OCI-LY7 (cell line): ENCODE data around the gene PHRF1. TPM values are rescaled to one million over a fixed set of nuclear protein-coding genes. Genes with fewer than 3 reads are reported as not detected.
"Not testable (repeated sequence)": the region's sequence is repeated elsewhere in the genome, so short reads cannot be mapped to it uniquely, and the experiment has no call there.

Source experiments
- BruUV-seq: library from RNA; stranded (reverse); fragments of 400-500 nt; replicated peaks from 2 replicates; lab custom pipeline; 2021; lab: Mats Ljungman, UMichigan
- CTCF ChIA-PET: fragments of 300-600 bp; sonication (Branson Sonifier 250); formaldehyde crosslinking; loops from one replicate; lab custom pipeline; 2022; ENCODE audit warnings: antibody characterized with exemption; ENCODE audit not compliant: unreplicated experiment; lab: Charles Lee
- POLR2A ChIA-PET: fragments of 300-600 bp; sonication (Branson Sonifier 250); formaldehyde crosslinking; loops from one replicate; lab custom pipeline; 2022; ENCODE audit warnings: antibody characterized with exemption; lab: Charles Lee
- DNase-seq: peaks from one replicate; pipeline ENCODE4 v3.0.0-alpha.2; 2015; ENCODE audit warnings: low spot score
- H2AFZ ChIP-seq: fragments of 200-600 bp; sonication (generic), shearing (Covaris generic); 2 replicates; pipeline ENCODE4 v1.6.1; 2014; ENCODE audit warnings: mild to moderate bottlenecking, antibody characterized with exemption, low read length, moderate library complexity
- H3K27ac ChIP-seq: fragments of 200-600 bp; sonication (generic); 2 replicates; pipeline ENCODE4 v1.5.1; 2014; ENCODE audit warnings: mixed run types, low read depth, mild to moderate bottlenecking, moderate library complexity, low read length, inconsistent platforms; ENCODE audit not compliant: poor library complexity, severe bottlenecking
- H3K36me3 ChIP-seq: fragments of 200-600 bp; sonication (generic); 2 replicates; pipeline ENCODE4 v1.6.1; 2014; ENCODE audit warnings: mild to moderate bottlenecking, antibody characterized with exemption, low read length, moderate library complexity, mixed read lengths; ENCODE audit not compliant: insufficient read depth
- H3K4me1 ChIP-seq: fragments of 200-600 bp; sonication (generic); 2 replicates; pipeline ENCODE4 v1.5.1; 2014; ENCODE audit warnings: mild to moderate bottlenecking, low read length; ENCODE audit not compliant: insufficient read depth, poor library complexity, severe bottlenecking
- H3K4me2 ChIP-seq: fragments of 200-600 bp; sonication (generic); 2 replicates; pipeline ENCODE4 v1.6.1; 2014; ENCODE audit warnings: mild to moderate bottlenecking, low read length
- H3K4me3 ChIP-seq: fragments of 200-600 bp; sonication (generic); 2 replicates; pipeline ENCODE4 v1.5.1; 2014; ENCODE audit warnings: mild to moderate bottlenecking, low read depth, low read length; ENCODE audit not compliant: poor library complexity, severe bottlenecking
- H3K79me2 ChIP-seq: fragments of 200-600 bp; sonication (generic); 2 replicates; pipeline ENCODE4 v1.6.1; 2016; ENCODE audit warnings: low read depth, mild to moderate bottlenecking, low read length, moderate library complexity, mixed read lengths; ENCODE audit not compliant: insufficient read depth
- H3K9me2 ChIP-seq: fragments of 200-600 bp; sonication (generic); 2 replicates; pipeline ENCODE4 v1.6.1; 2016; ENCODE audit warnings: mild to moderate bottlenecking, low read length, mixed read lengths; ENCODE audit not compliant: insufficient read depth
- H3K9me3 ChIP-seq: fragments of 200-600 bp; sonication (generic); 2 replicates; pipeline ENCODE4 v1.6.1; 2014; ENCODE audit warnings: mild to moderate bottlenecking, mixed run types, low read length, mixed read lengths
- H4K20me1 ChIP-seq: fragments of 200-600 bp; sonication (generic); 2 replicates; pipeline ENCODE4 v1.6.1; 2014; ENCODE audit warnings: mild to moderate bottlenecking, antibody characterized with exemption, low read length, moderate library complexity, mixed read lengths; ENCODE audit not compliant: insufficient read depth
- CTCF ChIP-seq: fragments of 200-600 bp; sonication (generic); conservative IDR thresholded peaks from 2 replicates; pipeline ENCODE4 v1.5.1; 2014; ENCODE audit warnings: mild to moderate bottlenecking, antibody characterized with exemption, low read length, moderate library complexity, mixed read lengths
- EZH2phosphoT487 ChIP-seq: fragments of 200-600 bp; sonication (generic); IDR thresholded peaks from 2 replicates; pipeline ENCODE4 v1.6.1; 2018; ENCODE audit warnings: low read depth, borderline replicate concordance, mild to moderate bottlenecking, mixed run types, antibody characterized with exemption, low read length, moderate library complexity, mixed read lengths
- intact Hi-C: fragments of 100-400 bp; cut with micrococcal nuclease; formaldehyde crosslinking; loops from one replicate; pipeline ENCODE4 v1.10.0; 2022; ENCODE audit not compliant: unreplicated experiment
- total RNA-seq, 2 experiments: library from RNA; depleted of rRNA in 1 of 2; stranded (reverse); fragments of >200 nt in 1 of 2; shearing (Covaris generic) in 1 of 2; gene quantifications; 2 replicates each; pipeline ENCODE4 v1.2.3, GENCODE V29; 2014 to 2022

Gene PHRF1
- total RNA-seq, 2 experiments from 2014 or later: 25.6 to 45.4 TPM

DNA sequence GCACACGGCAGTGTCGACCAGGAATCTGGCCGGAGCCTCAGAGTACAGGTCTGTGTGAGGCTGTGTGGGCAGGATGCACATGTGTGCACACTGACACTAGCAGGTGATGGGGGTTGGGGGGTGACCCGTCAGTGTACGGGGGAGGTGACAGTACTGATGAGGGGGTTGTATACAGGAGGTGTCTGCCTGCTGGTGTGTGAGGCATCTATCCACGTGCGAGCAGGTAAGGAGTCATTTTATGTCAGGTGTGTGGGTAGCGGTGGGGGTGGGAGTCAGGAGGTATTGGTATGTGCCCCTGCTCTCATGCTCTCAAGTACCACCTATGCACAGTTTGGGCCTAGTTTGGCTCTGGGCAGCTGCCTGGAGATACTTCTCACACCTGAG lies 4.5 kb upstream of the PHRF1 start:
- Histone ChIP-seq H4K20me1 (no peaks in the 10 kb centered on the region; the same call in 1 of the 2 replicates), H3K9me2 (no peaks in the 10 kb centered on the region), H3K4me1 (peaks cover 30% of the 10 kb centered on the region), H3K36me3 (no peaks in the 10 kb centered on the region), H3K79me2 (peaks cover under 1% of the 10 kb centered on the region), H3K4me2 (no peak overlapping the region), H3K9me3 (no peaks in the 10 kb centered on the region), H3K27ac (no peak overlapping the region), H3K4me3 (no peak overlapping the region), H2AFZ (no peak overlapping the region)
- DNase-seq: no peak
- intact Hi-C loops: no loop called here
- POLR2A ChIA-PET: no interaction called here
- BruUV-seq: no TSS peak
- CTCF ChIA-PET: no interaction called here
- TF ChIP-seq CTCF (no peak), EZH2phosphoT487 (no peak)

- CTCF ChIA-PET: no interaction called here
- no peaks in the 10 kb centered on the region for H3K9me2 ChIP-seq
- no peak for TF ChIP-seq EZH2phosphoT487
- no peak for TF ChIP-seq CTCF
- peaks cover 14% of the 10 kb centered on the region; the same call in 1 of the 2 replicates for H4K20me1 ChIP-seq
- H3K79me2 ChIP-seq: peaks cover 15% of the 10 kb centered on the region
- H3K27ac ChIP-seq: no peak overlapping the region
- no peak overlapping the region for H3K4me2 ChIP-seq
- no peak overlapping the region for H3K4me3 ChIP-seq
- intact Hi-C loops: no loop called here
- H3K9me3 ChIP-seq: no peaks in the 10 kb centered on the region
- POLR2A ChIA-PET: no interaction called here
- peaks cover 30% of the 10 kb centered on the region for H3K4me1 ChIP-seq
- BruUV-seq: no TSS peak
- peaks cover 2% of the 10 kb centered on the region; the same call in 1 of the 2 replicates for H3K36me3 ChIP-seq
- H2AFZ ChIP-seq: no peak overlapping the region
- DNase-seq: no peak
These were observed 3.0 kb upstream of the PHRF1 start for GRCh38 chr11:573146-573759.

- CTCF ChIA-PET, H3K9me2 ChIP-seq, intact Hi-C loops, H3K9me3 ChIP-seq, H3K27ac ChIP-seq, H2AFZ ChIP-seq, POLR2A ChIA-PET, DNase-seq, BruUV-seq, H3K4me3 ChIP-seq, H3K36me3 ChIP-seq: not testable (repeated sequence)
- H3K4me2 ChIP-seq: peak overlapping the region; percentile 74; the same call in 1 of the 2 replicates
- H3K4me1 ChIP-seq: peaks cover 36% of the 10 kb centered on the region
- peaks cover 20% of the 10 kb centered on the region for H4K20me1 ChIP-seq
- peaks cover 24% of the 10 kb centered on the region for H3K79me2 ChIP-seq
These were observed 2.2 kb upstream of the PHRF1 start for GRCh38 chr11:574031-574570.
